K562 (cell line): ENCODE data around the gene DGUOK. TPM values are rescaled to one million over a fixed set of nuclear protein-coding genes. Genes with fewer than 3 reads are reported as not detected.

Experiments
- ATAC-seq: fragments of 200-7000 bp; cut with Tn5 transposase; 3 replicates; pipeline ENCODE4 v1.9.1; 2020; ENCODE audit warnings: moderate library complexity
- BruUV-seq: library from RNA; stranded (reverse); fragments of 400-500 nt; replicated peaks from 2 replicates; lab custom pipeline; 2021; lab: Mats Ljungman, UMichigan
- CTCF ChIA-PET: fragments of 300-600 bp; formaldehyde crosslinking; extraction: SDS; loops from one replicate; lab custom pipeline; 2021; ENCODE audit warnings: low intra/inter-chr PET ratio; lab: Yijun Ruan, JAX
- POLR2A ChIA-PET: fragments of 300-600, 350-650 bp; sonication (Branson Sonifier 250); formaldehyde crosslinking; extraction: SDS; loops from one replicate; lab custom pipeline; 2021; ENCODE audit warnings: antibody characterized with exemption, inconsistent platforms; lab: Yijun Ruan, JAX
- DNase-seq, 4 experiments: peaks; one replicate each; pipeline versions ENCODE4 v3.0.0 to v3.0.0-alpha.2; 2011 to 2018; ENCODE audit warnings: low spot score in 3 of 4, mixed read lengths in 3 of 4; ENCODE audit errors: extremely low read depth in 1 of 4
- FAIRE-seq: peaks from 2 replicates; lab custom pipeline; 2011; peaks lifted over from hg19 to GRCh38; lab: Jason Lieb, UNC
- H2AFZ ChIP-seq: 2 replicates; pipeline ENCODE4 v1.6.0; 2011; ENCODE audit warnings: low read depth, low read length, control low read depth, inconsistent platforms
- H3K27ac ChIP-seq: fragments of 200-600 bp; 3 replicates; pipeline ENCODE4 v1.8.0; 2011; ENCODE audit warnings: low read depth, mild to moderate bottlenecking, control low read depth, inconsistent platforms, low read length, moderate library complexity, mixed read lengths; ENCODE audit errors: extremely low read depth
- H3K27me3 ChIP-seq, 2 experiments: fragments of 300-600 bp in 1 of 2; 2 replicates in 1 of 2; 3 replicates in 1 of 2; pipeline versions ENCODE4 v1.6.0 to v1.8.0; 2011; ENCODE audit warnings: inconsistent platforms in 2 of 2, low read length in 2 of 2, mild to moderate bottlenecking in 1 of 2, mixed read lengths in 1 of 2, moderate library complexity in 1 of 2; ENCODE audit not compliant: control insufficient read depth in 2 of 2, insufficient read depth in 2 of 2
- H3K36me3 ChIP-seq: fragments of 300-600 bp; 3 replicates; pipeline ENCODE4 v1.8.0; 2011; ENCODE audit warnings: mild to moderate bottlenecking, low read length, inconsistent platforms; ENCODE audit not compliant: control insufficient read depth, insufficient read depth
- H3K4me1 ChIP-seq, 2 experiments: fragments of 200-600 bp in 1 of 2; replicated peaks in 1 of 2; 2 replicates in 1 of 2; 3 replicates in 1 of 2; pipeline versions ENCODE4 v1.5.1 to v1.8.0; 2011; ENCODE audit warnings: inconsistent platforms in 2 of 2, low read length in 2 of 2, mild to moderate bottlenecking in 1 of 2, mixed read lengths in 1 of 2, moderate library complexity in 1 of 2; ENCODE audit not compliant: control insufficient read depth in 2 of 2, insufficient read depth in 2 of 2
- H3K4me2 ChIP-seq: 2 replicates; pipeline ENCODE4 v1.6.1; 2011; ENCODE audit warnings: low read length, control low read depth, inconsistent platforms, mixed read lengths; ENCODE audit not compliant: insufficient read depth
- H3K4me3 ChIP-seq: fragments of 200-600 bp; sonication (generic), shearing (Covaris generic); 2 replicates; pipeline ENCODE4 v1.5.1; 2016; ENCODE audit warnings: control low read depth, inconsistent platforms
- H3K79me2 ChIP-seq: fragments of 200-600 bp; 3 replicates; pipeline ENCODE4 v1.8.0; 2011; ENCODE audit warnings: low read length, inconsistent platforms; ENCODE audit not compliant: control insufficient read depth, insufficient read depth
- H3K9ac ChIP-seq, 2 experiments: 2 replicates each; pipeline versions ENCODE4 v1.6.0 to v1.6.1; 2011; ENCODE audit warnings: low read depth in 2 of 2, low read length in 2 of 2, control low read depth in 1 of 2, inconsistent platforms in 1 of 2, mild to moderate bottlenecking in 1 of 2, mixed read lengths in 1 of 2; ENCODE audit not compliant: insufficient read depth in 1 of 2
- H3K9me1 ChIP-seq: one replicate; pipeline ENCODE4 v1.6.0; 2011; ENCODE audit warnings: inconsistent platforms, mild to moderate bottlenecking, low read length, moderate library complexity; ENCODE audit not compliant: control insufficient read depth, insufficient read depth
- H3K9me3 ChIP-seq: replicated peaks from 2 replicates; pipeline ENCODE4 v1.5.1; 2011; ENCODE audit warnings: low read depth, low read length, inconsistent platforms; ENCODE audit not compliant: control insufficient read depth, insufficient read depth
- H4K20me1 ChIP-seq: replicated peaks from 2 replicates; pipeline ENCODE4 v1.6.1; 2011; ENCODE audit warnings: low read length, inconsistent platforms, mixed read lengths; ENCODE audit not compliant: control insufficient read depth, insufficient read depth
- DEAF1 ChIP-seq: fragments of 450-650 bp; formaldehyde crosslinking; IDR thresholded peaks from 2 replicates; pipeline ENCODE4 v1.4.0; 2020; ENCODE audit warnings: mild to moderate bottlenecking, moderate library complexity
- NCOA4 ChIP-seq: fragments of 450-650 bp; IDR thresholded peaks from 2 replicates; pipeline ENCODE4 v1.6.1; 2018; ENCODE audit warnings: mild to moderate bottlenecking; ENCODE audit not compliant: partially characterized antibody
- POLR2B ChIP-seq: fragments of 450-650 bp; IDR thresholded peaks from 2 replicates; pipeline ENCODE4 v1.6.1; 2018; ENCODE audit warnings: low read depth; ENCODE audit not compliant: partially characterized antibody
- WGBS: fragments of 100-300 bp; shearing (Covaris generic); methylation state at CpG from one replicate; pipeline ENCODE4 v1.1.6; 2016; ENCODE audit warnings: low coverage, mixed read lengths; ENCODE audit not compliant: insufficient coverage; ENCODE audit errors: missing lambda C conversion rate; 5-methylcytosine and 5-hydroxymethylcytosine counted together
- in situ Hi-C: fragments of 300-500 bp; cut with MboI; formaldehyde crosslinking; loops from 4 replicates; pipeline ENCODE4 v1.15.0; 2018; ENCODE audit warnings: inconsistent platforms, mixed read lengths
- intact Hi-C: fragments of 100-400 bp; cut with micrococcal nuclease; formaldehyde crosslinking; loops from 2 replicates; pipeline ENCODE4 v1.14.2; 2022
- polyA plus RNA-seq, 8 experiments: library from polyadenylated mRNA; depleted of rRNA in 4 of 8; stranded (reverse) in 5 of 8; unstranded in 3 of 8; fragments of >200 nt; fragmentation: Nextera tagmentation in 2 of 8; fragmentation: Illumina TruSeq in 1 of 8; extraction: Ambion mirVana in 2 of 8; extraction: Trizol in 1 of 8; gene quantifications; 2 replicates each; pipeline versions ENCODE4 v1.2.1 to v1.2.3, GENCODE V29; 2011 to 2014; ENCODE audit warnings: inconsistent platforms in 1 of 8, missing spikeins in 1 of 8
- total RNA-seq, 7 experiments: library from RNA; depleted of rRNA in 6 of 7; stranded (reverse); fragments of >200 nt in 6 of 7; fragmentation: Illumina TruSeq in 2 of 7; extraction: Trizol in 2 of 7; gene quantifications; 2 replicates each; pipeline versions ENCODE4 v1.2.1 to v1.2.3, GENCODE V29; 2011 to 2021; ENCODE audit warnings: low replicate concordance in 1 of 7

The DGUOK gene
- total and polyA plus RNA-seq, 9 of the 15 experiments (the other 6 are each of a cell fraction or from before 2014, with no cell fraction given): 67.0 to 288 (median 126) TPM

- 42% methylated on average over 4 of the region's 4 CpGs for WGBS
- no peak overlapping the region for H3K27ac ChIP-seq
- in situ Hi-C loops: no loop called here
- FAIRE-seq: peak; percentile 59
- peak in 2 of 4 experiments; percentile 21 to 35 for DNase-seq
- TF ChIP-seq DEAF1 (CRISPR knock-in tag) (0 out of 2 replicates have a peak, but pooled peaks have one; percentile 8), POLR2B (peak; percentile 36), NCOA4 (no peak)
- peaks cover 3% of the 10 kb centered on the region for H3K9me1 ChIP-seq
- H3K4me3 ChIP-seq: no peak overlapping the region
- peaks cover 21% of the 10 kb centered on the region for H4K20me1 ChIP-seq
- no peaks in the 10 kb centered on the region for H3K9me3 ChIP-seq
- POLR2A ChIA-PET: interaction anchor here (1.1 to 1.7 kb wide), 3 partner anchors 17 to 45 kb away, joined by 3 to 4 read pairs (median 3); no protein-coding TSS in a partner anchor
- peaks cover 76% of the 10 kb centered on the region for H3K36me3 ChIP-seq
- H2AFZ ChIP-seq: no peak overlapping the region
- no TSS peak for BruUV-seq
- peaks cover 90% of the 10 kb centered on the region for H3K79me2 ChIP-seq
- H3K27me3 ChIP-seq: no peaks in the 10 kb centered on the region
- H3K4me2 ChIP-seq: no peak overlapping the region
- H3K4me1 ChIP-seq: peaks cover 0 to 5% of the 10 kb centered on the region in 2 experiments; a peak in 2 of 5 replicates
- CTCF ChIA-PET: no interaction called here
- intact Hi-C loops: no loop called here
- ATAC-seq: peak; percentile 85
- H3K9ac ChIP-seq: peak overlapping the region in 1 of 2 experiments; percentile 1; a peak in 1 of 4 replicates
Observed at GRCh38 chr2:73937103-73937885, 10.6 kb downstream of the DGUOK start.
